Measurements from ENCODE around the gene AEBP1.

- TF ChIP-seq CTCF (IDR thresholded peaks at IDR 0.05; ENCODE audit: borderline replicate concordance, extremely low read depth, low read length, poor library complexity, severe bottlenecking) (no peak), EZH2 (IDR thresholded peaks at IDR 0.05; ENCODE audit: borderline replicate concordance, low read depth, low read length, severe bottlenecking) (no peak)
These were observed 32.6 kb downstream of the AEBP1 start for GRCh38 chr7:44136731-44137130.

Data from DND-41 (cell line).